Uterus (tissue), 2 donors: ENCODE results near the gene RFX2.

Experiments used
- POLR2A ChIP-seq, 2 donors: fragments of 450-650 bp; IDR thresholded peaks; one replicate each; pipeline ENCODE4 v1.6.1; 2016; ENCODE audit warnings: antibody characterized with exemption in 2 of 2, mild to moderate bottlenecking in 1 of 2, moderate library complexity in 1 of 2
- TF ChIP-seq, protein P1 (sequence below), 4 experiments: fragments of 200-600 bp in 2 of 4; fragments of 450-650 bp in 2 of 4; sonication (generic) in 2 of 4; IDR thresholded peaks; one replicate each; pipeline ENCODE4 v1.5.1; 2016 to 2019; ENCODE audit warnings: antibody characterized with exemption in 4 of 4, mild to moderate bottlenecking in 2 of 4, moderate library complexity in 1 of 4

DNA sequence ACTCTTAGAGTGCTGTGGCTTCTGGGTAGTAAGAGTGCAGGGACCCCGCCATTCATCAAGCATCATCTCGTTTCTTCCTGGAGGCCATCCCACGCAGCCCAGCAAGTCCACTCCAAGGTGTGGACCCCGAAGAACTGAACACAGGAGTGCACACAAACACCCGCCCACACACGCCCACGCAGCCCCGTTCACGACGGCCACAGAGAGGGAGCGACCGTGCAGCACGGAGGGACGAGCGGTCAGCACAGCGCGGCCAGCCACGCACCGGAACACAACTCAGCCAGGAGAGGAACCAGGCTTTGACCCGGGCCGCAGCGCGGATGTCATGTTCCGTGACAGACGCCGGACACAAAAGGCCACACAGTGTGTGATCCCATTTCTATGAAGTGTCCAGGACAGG is 114.2 kb downstream of the RFX2 start:
- TF ChIP-seq, protein P1, sequence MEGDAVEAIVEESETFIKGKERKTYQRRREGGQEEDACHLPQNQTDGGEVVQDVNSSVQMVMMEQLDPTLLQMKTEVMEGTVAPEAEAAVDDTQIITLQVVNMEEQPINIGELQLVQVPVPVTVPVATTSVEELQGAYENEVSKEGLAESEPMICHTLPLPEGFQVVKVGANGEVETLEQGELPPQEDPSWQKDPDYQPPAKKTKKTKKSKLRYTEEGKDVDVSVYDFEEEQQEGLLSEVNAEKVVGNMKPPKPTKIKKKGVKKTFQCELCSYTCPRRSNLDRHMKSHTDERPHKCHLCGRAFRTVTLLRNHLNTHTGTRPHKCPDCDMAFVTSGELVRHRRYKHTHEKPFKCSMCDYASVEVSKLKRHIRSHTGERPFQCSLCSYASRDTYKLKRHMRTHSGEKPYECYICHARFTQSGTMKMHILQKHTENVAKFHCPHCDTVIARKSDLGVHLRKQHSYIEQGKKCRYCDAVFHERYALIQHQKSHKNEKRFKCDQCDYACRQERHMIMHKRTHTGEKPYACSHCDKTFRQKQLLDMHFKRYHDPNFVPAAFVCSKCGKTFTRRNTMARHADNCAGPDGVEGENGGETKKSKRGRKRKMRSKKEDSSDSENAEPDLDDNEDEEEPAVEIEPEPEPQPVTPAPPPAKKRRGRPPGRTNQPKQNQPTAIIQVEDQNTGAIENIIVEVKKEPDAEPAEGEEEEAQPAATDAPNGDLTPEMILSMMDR (IDR thresholded peaks at IDR 0.05): no peak
- no peak for TF ChIP-seq POLR2A (IDR thresholded peaks at IDR 0.05)
